K562 (cell line): ENCODE results near the gene NFIC. TPM values are rescaled to one million over a fixed set of nuclear protein-coding genes. Genes with fewer than 3 reads are reported as not detected.

Experiments
- ATAC-seq: fragments of 200-7000 bp; cut with Tn5 transposase; 3 replicates; pipeline ENCODE4 v1.9.1; 2020; ENCODE audit warnings: moderate library complexity
- BruUV-seq: library from RNA; stranded (reverse); fragments of 400-500 nt; replicated peaks from 2 replicates; lab custom pipeline; 2021; lab: Mats Ljungman, UMichigan
- CTCF ChIA-PET: fragments of 300-600 bp; formaldehyde crosslinking; extraction: SDS; loops from one replicate; lab custom pipeline; 2021; ENCODE audit warnings: low intra/inter-chr PET ratio; lab: Yijun Ruan, JAX
- POLR2A ChIA-PET: fragments of 300-600, 350-650 bp; sonication (Branson Sonifier 250); formaldehyde crosslinking; extraction: SDS; loops from one replicate; lab custom pipeline; 2021; ENCODE audit warnings: antibody characterized with exemption, inconsistent platforms; lab: Yijun Ruan, JAX
- DNase-seq, 4 experiments: peaks; one replicate each; pipeline versions ENCODE4 v3.0.0 to v3.0.0-alpha.2; 2011 to 2018; ENCODE audit warnings: low spot score in 3 of 4, mixed read lengths in 3 of 4; ENCODE audit errors: extremely low read depth in 1 of 4
- FAIRE-seq: peaks from 2 replicates; lab custom pipeline; 2011; peaks lifted over from hg19 to GRCh38; lab: Jason Lieb, UNC
- H2AFZ ChIP-seq: 2 replicates; pipeline ENCODE4 v1.6.0; 2011; ENCODE audit warnings: low read depth, low read length, control low read depth, inconsistent platforms
- H3K27ac ChIP-seq: fragments of 200-600 bp; 3 replicates; pipeline ENCODE4 v1.8.0; 2011; ENCODE audit warnings: low read depth, mild to moderate bottlenecking, control low read depth, inconsistent platforms, low read length, moderate library complexity, mixed read lengths; ENCODE audit errors: extremely low read depth
- H3K27me3 ChIP-seq, 2 experiments: fragments of 300-600 bp in 1 of 2; 2 replicates in 1 of 2; 3 replicates in 1 of 2; pipeline versions ENCODE4 v1.6.0 to v1.8.0; 2011; ENCODE audit warnings: inconsistent platforms in 2 of 2, low read length in 2 of 2, mild to moderate bottlenecking in 1 of 2, mixed read lengths in 1 of 2, moderate library complexity in 1 of 2; ENCODE audit not compliant: control insufficient read depth in 2 of 2, insufficient read depth in 2 of 2
- H3K36me3 ChIP-seq: fragments of 300-600 bp; 3 replicates; pipeline ENCODE4 v1.8.0; 2011; ENCODE audit warnings: mild to moderate bottlenecking, low read length, inconsistent platforms; ENCODE audit not compliant: control insufficient read depth, insufficient read depth
- H3K4me1 ChIP-seq, 2 experiments: fragments of 200-600 bp in 1 of 2; replicated peaks in 1 of 2; 2 replicates in 1 of 2; 3 replicates in 1 of 2; pipeline versions ENCODE4 v1.5.1 to v1.8.0; 2011; ENCODE audit warnings: inconsistent platforms in 2 of 2, low read length in 2 of 2, mild to moderate bottlenecking in 1 of 2, mixed read lengths in 1 of 2, moderate library complexity in 1 of 2; ENCODE audit not compliant: control insufficient read depth in 2 of 2, insufficient read depth in 2 of 2
- H3K4me2 ChIP-seq: 2 replicates; pipeline ENCODE4 v1.6.1; 2011; ENCODE audit warnings: low read length, control low read depth, inconsistent platforms, mixed read lengths; ENCODE audit not compliant: insufficient read depth
- H3K4me3 ChIP-seq: fragments of 200-600 bp; sonication (generic), shearing (Covaris generic); 2 replicates; pipeline ENCODE4 v1.5.1; 2016; ENCODE audit warnings: control low read depth, inconsistent platforms
- H3K79me2 ChIP-seq: fragments of 200-600 bp; 3 replicates; pipeline ENCODE4 v1.8.0; 2011; ENCODE audit warnings: low read length, inconsistent platforms; ENCODE audit not compliant: control insufficient read depth, insufficient read depth
- H3K9ac ChIP-seq, 2 experiments: 2 replicates each; pipeline versions ENCODE4 v1.6.0 to v1.6.1; 2011; ENCODE audit warnings: low read depth in 2 of 2, low read length in 2 of 2, control low read depth in 1 of 2, inconsistent platforms in 1 of 2, mild to moderate bottlenecking in 1 of 2, mixed read lengths in 1 of 2; ENCODE audit not compliant: insufficient read depth in 1 of 2
- H3K9me1 ChIP-seq: one replicate; pipeline ENCODE4 v1.6.0; 2011; ENCODE audit warnings: inconsistent platforms, mild to moderate bottlenecking, low read length, moderate library complexity; ENCODE audit not compliant: control insufficient read depth, insufficient read depth
- H3K9me3 ChIP-seq: replicated peaks from 2 replicates; pipeline ENCODE4 v1.5.1; 2011; ENCODE audit warnings: low read depth, low read length, inconsistent platforms; ENCODE audit not compliant: control insufficient read depth, insufficient read depth
- H4K20me1 ChIP-seq: replicated peaks from 2 replicates; pipeline ENCODE4 v1.6.1; 2011; ENCODE audit warnings: low read length, inconsistent platforms, mixed read lengths; ENCODE audit not compliant: control insufficient read depth, insufficient read depth
- ATF3 ChIP-seq, 2 experiments: fragments of 450-650 bp in 1 of 2; sonication (generic) in 1 of 2; formaldehyde crosslinking in 1 of 2; IDR thresholded peaks in 1 of 2; conservative IDR thresholded peaks in 1 of 2; 2 replicates each; pipeline versions ENCODE4 v1.6.1 to v1.8.1; 2016 to 2023; ENCODE audit warnings: mild to moderate bottlenecking in 2 of 2, moderate library complexity in 2 of 2, inconsistent platforms in 1 of 2, missing genetic modification reagents in 1 of 2
- CEBPB ChIP-seq: fragments of 450-650 bp; IDR thresholded peaks from 2 replicates; pipeline ENCODE4 v1.6.1; 2016; ENCODE audit warnings: missing genetic modification characterization, missing compliant biosample characterization
- CEBPG ChIP-seq, 3 experiments: fragments of 200-800 bp in 1 of 3; sonication (Bioruptor generic) in 1 of 3; sonication (generic) in 1 of 3; formaldehyde crosslinking in 1 of 3; IDR thresholded peaks in 2 of 3; conservative IDR thresholded peaks in 1 of 3; 2 replicates each; pipeline versions ENCODE4 v1.6.1 to v1.8.0; 2016 to 2022; ENCODE audit warnings: missing compliant biosample characterization in 2 of 3, missing genetic modification characterization in 2 of 3, mild to moderate bottlenecking in 1 of 3, missing genetic modification reagents in 1 of 3
- KDM1A ChIP-seq, 2 experiments: fragments of 450-650 bp; IDR thresholded peaks; 2 replicates each; pipeline ENCODE4 v1.6.1; 2016; ENCODE audit warnings: mild to moderate bottlenecking in 2 of 2
- RCOR1 ChIP-seq, 2 experiments: IDR thresholded peaks; 2 replicates each; pipeline ENCODE4 v1.6.1; 2012; ENCODE audit warnings: low read depth in 2 of 2, low read length in 2 of 2, borderline replicate concordance in 1 of 2, improper control_type of control experiment in 1 of 2
- SAFB2 ChIP-seq: fragments of 200-400 bp; formaldehyde crosslinking; IDR thresholded peaks from 2 replicates; pipeline ENCODE4 v1.6.1; 2018; ENCODE audit warnings: borderline replicate concordance, low read length, low read depth, moderate library complexity; ENCODE audit not compliant: severe bottlenecking
- TAF9B ChIP-seq: fragments of 450-650 bp; IDR thresholded peaks from 2 replicates; pipeline ENCODE4 v1.6.1; 2018; ENCODE audit warnings: mild to moderate bottlenecking; ENCODE audit not compliant: partially characterized antibody
- ZNF121 ChIP-seq: sonication (generic); formaldehyde crosslinking; conservative IDR thresholded peaks from 2 replicates; pipeline ENCODE4 v1.8.0; 2022; ENCODE audit warnings: missing genetic modification reagents
- WGBS: fragments of 100-300 bp; shearing (Covaris generic); methylation state at CpG from one replicate; pipeline ENCODE4 v1.1.6; 2016; ENCODE audit warnings: low coverage, mixed read lengths; ENCODE audit not compliant: insufficient coverage; ENCODE audit errors: missing lambda C conversion rate; 5-methylcytosine and 5-hydroxymethylcytosine counted together
- in situ Hi-C: fragments of 300-500 bp; cut with MboI; formaldehyde crosslinking; loops from 4 replicates; pipeline ENCODE4 v1.15.0; 2018; ENCODE audit warnings: inconsistent platforms, mixed read lengths
- intact Hi-C: fragments of 100-400 bp; cut with micrococcal nuclease; formaldehyde crosslinking; loops from 2 replicates; pipeline ENCODE4 v1.14.2; 2022
- polyA plus RNA-seq, 8 experiments: library from polyadenylated mRNA; depleted of rRNA in 4 of 8; stranded (reverse) in 5 of 8; unstranded in 3 of 8; fragments of >200 nt; fragmentation: Nextera tagmentation in 2 of 8; fragmentation: Illumina TruSeq in 1 of 8; extraction: Ambion mirVana in 2 of 8; extraction: Trizol in 1 of 8; gene quantifications; 2 replicates each; pipeline versions ENCODE4 v1.2.1 to v1.2.3, GENCODE V29; 2011 to 2014; ENCODE audit warnings: inconsistent platforms in 1 of 8, missing spikeins in 1 of 8
- total RNA-seq, 7 experiments: library from RNA; depleted of rRNA in 6 of 7; stranded (reverse); fragments of >200 nt in 6 of 7; fragmentation: Illumina TruSeq in 2 of 7; extraction: Trizol in 2 of 7; gene quantifications; 2 replicates each; pipeline versions ENCODE4 v1.2.1 to v1.2.3, GENCODE V29; 2011 to 2021; ENCODE audit warnings: low replicate concordance in 1 of 7

The NFIC gene
- total and polyA plus RNA-seq, 9 of the 15 experiments (the other 6 are each of a cell fraction or from before 2014, with no cell fraction given), result 0.71 to 62.1 (median 6.9) TPM

- Histone ChIP-seq H3K9ac (no peak overlapping the region), H3K4me2 (no peak overlapping the region), H2AFZ (no peak overlapping the region), H3K36me3 (peaks cover 20% of the 10 kb centered on the region; the same call in 1 of the 3 replicates), H3K27me3 (no peaks in the 10 kb centered on the region), H3K9me3 (no peaks in the 10 kb centered on the region), H3K79me2 (peaks cover 76% of the 10 kb centered on the region), H4K20me1 (peaks cover 31% of the 10 kb centered on the region)
- intact Hi-C loops, result no loop called here
- ATAC-seq, result no peak
- TF ChIP-seq KDM1A (IDR thresholded peaks at IDR 0.05) (peak in 1 of 2 experiments; percentile 45; a peak in 1 of 4 replicates), ZNF121 (CRISPR knock-in tag) (peak; percentile 68), SAFB2 (no peak), TAF9B (no peak), CEBPB (tag) (peak; percentile 67), CEBPG (CRISPR knock-in tag; IDR thresholded peaks at IDR 0.05) (no peak), CEBPG (tag; conservative IDR thresholded peaks at IDR 0.05 in 1 of 2, IDR thresholded peaks at IDR 0.05 in 1 of 2) (peak in 1 of 2 experiments; percentile 80; a peak in 2 of 4 replicates), RCOR1 (IDR thresholded peaks at IDR 0.05; ENCODE audit: borderline replicate concordance in 1 of 2, low read depth in 2 of 2, low read length in 2 of 2) (peak in 1 of 2 experiments; percentile 33; a peak in 1 of 4 replicates), ATF3 (IDR thresholded peaks at IDR 0.05) (peak; percentile 73), ATF3 (CRISPR knock-in tag; conservative IDR thresholded peaks at IDR 0.05) (no peak)
- TF ChIP-seq, all 486 proteins: peak for 6
- FAIRE-seq, result no peak
- BruUV-seq, result no TSS peak
- POLR2A ChIA-PET, result interaction anchor here (0.6 to 1.7 kb wide), 5 partner anchors 8 to 95 kb away, joined by 3 to 9 read pairs (median 3); partner anchors contain the start of gene DOHH
- CTCF ChIA-PET, result no interaction called here
- H3K9me1 ChIP-seq, result peaks cover 4% of the 10 kb centered on the region
- peaks cover 19 to 76% of the 10 kb centered on the region in 2 experiments for H3K4me1 ChIP-seq
- H3K4me3 ChIP-seq, result no peak overlapping the region
- WGBS, result 59% methylated on average over 2 of the region's 2 CpGs
- in situ Hi-C loops, result no loop called here
- H3K27ac ChIP-seq, result no peak overlapping the region
- no peak for DNase-seq
Observed at GRCh38 chr19:3517638-3518037, 151.3 kb downstream of the NFIC start.
